ENCODE results near the gene CT47B1.
"Not testable (repeated sequence)": the region's sequence is repeated elsewhere in the genome, so short reads cannot be mapped to it uniquely, and the experiment has no call there.

Gene CT47B1

DNA sequence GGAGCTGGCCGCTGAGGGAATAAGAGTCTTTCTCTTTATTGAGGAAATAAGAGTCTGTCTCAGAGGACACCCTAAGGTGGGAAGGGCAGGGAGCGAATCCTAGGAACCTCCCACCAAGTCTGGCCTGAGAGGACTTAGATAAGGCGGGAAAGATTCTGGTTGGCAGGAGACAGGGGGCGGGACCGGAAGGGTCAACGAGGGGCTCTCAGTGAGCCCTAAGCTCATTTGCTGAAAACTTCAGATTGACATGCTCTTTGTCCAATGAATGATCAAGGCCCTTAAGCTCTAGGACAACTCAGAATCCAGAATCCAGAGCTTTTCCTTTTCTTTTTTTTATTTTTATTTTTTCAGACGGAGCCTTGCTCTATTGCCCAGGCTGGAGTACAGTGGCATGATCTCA is at the start of gene CT47B1:
Gene CT47B1, minus strand, starts transcription at position 101 of the 400 bp plus-strand sequence. CDS start 196 bp downstream, outside the sequence.
- DNase-seq = not testable (repeated sequence)

DNA sequence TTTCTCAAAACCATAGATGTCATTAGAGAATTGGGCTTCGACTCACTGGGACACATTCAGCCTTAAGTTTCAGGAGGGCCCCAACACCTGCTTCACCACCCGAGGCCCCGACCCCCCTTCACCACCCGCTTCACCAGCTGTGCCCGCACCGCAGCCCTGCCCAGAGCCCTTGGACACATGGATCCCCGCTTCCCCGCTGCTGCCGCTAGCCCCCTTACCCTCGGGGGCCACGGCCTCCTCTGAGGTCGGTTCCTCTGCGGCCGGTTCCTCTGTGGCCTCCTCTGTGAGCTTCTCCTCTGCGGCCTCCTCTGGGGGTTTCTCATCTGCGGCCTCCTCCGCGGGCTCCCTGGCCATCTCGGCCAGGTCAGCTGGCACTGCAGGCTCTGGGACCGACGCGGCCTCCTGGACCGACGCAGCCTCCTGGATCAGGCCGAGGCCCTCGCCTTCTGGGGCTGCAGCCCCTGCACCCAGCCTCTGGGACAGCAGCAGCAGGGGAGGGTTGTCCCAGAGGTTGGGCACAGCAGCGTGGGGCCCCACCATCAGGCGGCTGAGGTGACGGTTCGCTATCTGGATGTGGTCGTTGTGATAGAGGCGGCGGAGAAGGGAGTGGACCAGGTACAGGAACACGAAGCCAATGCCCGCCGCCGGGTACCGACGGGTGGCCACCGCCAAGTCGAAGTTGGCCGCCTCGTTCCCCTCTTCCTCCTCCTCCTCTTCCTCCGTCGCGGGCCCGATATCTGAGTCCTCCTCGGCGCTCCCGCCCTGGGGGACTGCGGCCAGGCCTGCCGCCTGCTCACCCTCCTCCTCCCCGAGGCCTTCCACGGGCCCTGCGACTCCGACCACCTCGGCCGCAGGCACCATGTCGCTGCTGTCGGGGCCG is 748 bp downstream of the CT47B1 start:
- DNase-seq = no peak

DNA sequence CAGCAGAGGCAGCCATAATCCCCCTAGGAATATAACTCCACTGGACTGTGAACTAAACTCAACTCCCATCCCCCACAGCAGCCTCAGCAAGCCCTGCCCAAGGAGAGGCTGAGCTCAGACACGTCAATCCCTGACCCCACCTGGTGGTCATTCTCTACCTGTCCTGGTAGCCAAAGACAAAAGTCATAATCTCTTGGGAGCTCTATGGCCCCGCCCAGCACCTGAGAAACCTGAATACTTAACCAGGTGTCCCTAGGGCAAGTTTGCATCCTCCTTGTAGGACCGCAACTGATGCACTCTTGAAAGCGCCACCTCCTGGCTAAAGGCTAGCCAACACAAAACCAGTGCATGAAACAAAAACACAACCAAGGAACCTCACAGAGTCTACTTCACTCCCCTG is 18.4 kb downstream of the CT47B1 start:
- DNase-seq = no peak

DNA sequence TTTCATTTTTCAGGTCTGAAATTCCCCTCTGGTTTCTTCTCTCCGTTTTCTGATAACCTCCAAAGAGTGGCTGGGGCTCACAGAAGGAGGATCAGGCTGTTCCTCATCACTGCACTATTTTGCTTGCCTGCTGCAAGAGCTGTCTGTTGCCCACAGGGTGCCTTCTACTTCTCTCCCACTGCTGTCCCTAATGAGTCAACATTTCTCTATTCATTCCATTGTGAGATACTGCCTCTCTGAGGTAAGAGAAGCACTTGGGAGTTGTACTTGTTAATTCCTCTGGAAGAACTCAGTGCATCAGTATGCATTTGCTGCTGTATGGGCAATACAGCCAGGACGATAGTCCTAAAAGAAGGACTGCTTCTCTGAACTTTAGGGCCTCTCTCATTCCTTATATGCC is 34.8 kb downstream of the CT47B1 start:
- no peak for DNase-seq

DNA sequence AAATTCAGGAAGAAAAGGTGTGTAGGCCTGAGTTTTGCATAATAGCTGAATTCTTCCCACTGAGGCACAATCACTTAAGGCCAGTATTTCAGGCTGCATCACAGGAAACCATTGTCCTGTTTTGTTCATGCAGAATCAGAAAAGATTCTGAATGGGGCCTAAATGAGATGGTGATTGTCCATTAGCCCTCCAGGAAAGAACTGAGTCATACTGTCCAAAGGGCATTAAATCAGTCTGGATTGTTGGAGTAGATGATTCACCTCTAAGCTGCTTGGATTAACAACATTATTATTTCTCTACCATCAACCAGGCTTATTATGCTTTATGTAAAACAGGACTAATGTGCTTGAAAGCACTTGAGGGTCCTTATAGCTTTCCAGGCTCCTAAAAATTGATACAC is 36.2 kb downstream of the CT47B1 start:
- no peak for DNase-seq

DNA sequence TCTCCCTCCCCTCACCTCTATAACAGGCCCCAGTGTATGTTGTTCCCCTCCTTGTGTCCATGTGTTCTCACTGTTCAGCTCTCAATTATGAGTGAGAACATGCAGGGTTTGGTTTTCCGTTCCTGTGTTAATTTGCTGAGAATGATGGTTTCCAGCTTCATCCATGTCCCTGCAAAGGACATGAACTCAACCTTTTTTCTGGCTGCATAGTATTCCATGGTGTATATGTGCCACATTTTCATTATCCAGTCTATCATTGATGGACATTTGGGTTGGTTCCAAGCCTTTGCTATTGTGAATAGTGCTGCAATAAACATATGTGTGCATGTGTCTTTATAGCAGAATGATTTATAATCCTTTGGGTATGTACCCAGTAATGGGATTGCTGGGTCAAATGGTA is 48.5 kb downstream of the CT47B1 start:
- not testable (repeated sequence) for DNase-seq

DNA sequence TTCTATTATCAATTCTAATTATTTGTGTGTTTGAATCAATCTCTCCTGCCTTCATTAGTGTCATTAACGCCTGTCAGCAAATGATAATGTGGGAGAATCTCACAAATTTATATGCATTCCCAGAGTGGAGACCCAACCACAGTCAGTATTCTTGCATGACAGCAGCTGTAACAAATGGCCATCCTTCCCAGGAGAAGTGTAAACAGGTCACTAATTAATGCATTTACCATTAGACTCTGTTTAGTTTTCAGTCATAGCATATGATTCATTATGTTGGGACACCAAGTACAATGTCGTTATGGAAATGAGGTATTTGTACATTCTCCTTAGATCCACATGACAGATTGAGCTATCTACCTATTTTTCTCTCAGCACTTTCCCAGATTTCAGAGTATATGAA is 50.5 kb downstream of the CT47B1 start:
- no peak for DNase-seq

DNA sequence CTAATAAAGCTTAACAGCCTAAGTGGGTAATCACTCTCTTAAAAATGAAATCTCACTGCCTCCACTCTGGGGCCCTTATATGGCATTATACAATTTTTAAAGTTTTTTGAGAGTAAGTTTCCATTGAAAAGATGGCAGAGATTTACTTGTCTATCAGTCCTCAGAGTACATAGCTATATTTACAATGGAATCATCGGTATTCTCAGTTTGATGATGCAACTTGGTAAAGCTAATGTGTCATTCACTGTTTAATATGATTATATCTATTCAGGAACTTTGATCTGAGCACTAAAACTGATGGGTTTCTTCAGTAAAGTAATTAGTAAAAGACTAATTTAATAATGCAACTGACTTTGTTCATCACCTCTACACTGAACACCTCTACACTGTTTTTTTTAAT is 51.6 kb downstream of the CT47B1 start:
- no peak for DNase-seq

DNA sequence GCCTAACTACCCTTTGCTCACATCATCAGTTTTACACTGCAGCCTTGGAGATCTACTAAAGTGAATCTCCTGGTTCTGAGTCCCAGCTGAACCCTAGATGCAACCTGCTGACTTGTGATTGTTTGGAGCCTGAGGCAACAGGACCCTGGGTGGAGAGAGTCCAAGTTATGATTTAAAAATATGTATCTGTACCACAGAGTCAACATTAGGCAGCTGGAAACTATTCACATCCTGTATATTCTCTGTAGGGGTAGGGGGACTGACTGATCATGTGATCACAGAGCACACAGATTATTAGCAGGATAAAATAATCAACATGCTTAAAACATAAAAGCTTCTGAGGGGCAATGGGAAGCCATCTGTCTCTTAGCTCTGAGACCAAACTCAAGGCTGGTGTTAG is 52.1 kb downstream of the CT47B1 start:
- DNase-seq = no peak

All from NCI-H2029 treated with DMSO at 0.1 percent for 48 hours (cell line).